ENCODE measurements around the gene CPNE8.

GRCh38 chr12:38884666-38885065 lies 20.7 kb downstream of the CPNE8 start:
- no peak for TF ChIP-seq RAD21 (IDR thresholded peaks at IDR 0.05; ENCODE audit: insufficient read depth, low read depth, low read length)
- no peak for TF ChIP-seq POLR2AphosphoS5 (IDR thresholded peaks at IDR 0.05; ENCODE audit: low read length)
- TF ChIP-seq ZNF592 (IDR thresholded peaks at IDR 0.05) = no peak
- no peak for TF ChIP-seq MEF2A (IDR thresholded peaks at IDR 0.05; ENCODE audit: insufficient read depth, low read depth, low read length)
- no peak for TF ChIP-seq POLR2A (IDR thresholded peaks at IDR 0.05; ENCODE audit: low read depth, low read length)
- TF ChIP-seq EZH2 (IDR thresholded peaks at IDR 0.05; ENCODE audit: borderline replicate concordance, control insufficient read depth, low read depth, low read length) = no peak
- TF ChIP-seq CTCF (IDR thresholded peaks at IDR 0.05 in 2 of 3, conservative IDR thresholded peaks at IDR 0.05 in 1 of 3; ENCODE audit: control insufficient read depth in 2 of 3, extremely low read depth in 1 of 3, insufficient read depth in 1 of 3, low read depth in 3 of 3, low read length in 3 of 3) = no peak
- no peak for TF ChIP-seq CHD2 (IDR thresholded peaks at IDR 0.05; ENCODE audit: borderline replicate concordance, low read depth, low read length)
- no peak for TF ChIP-seq KDM1A (IDR thresholded peaks at IDR 0.05; ENCODE audit: borderline replicate concordance)
- no peak for TF ChIP-seq REST (IDR thresholded peaks at IDR 0.05; ENCODE audit: low read depth, low read length)
- TF ChIP-seq JUND (IDR thresholded peaks at IDR 0.05; ENCODE audit: low read depth, low read length) = no peak
- no peak for TF ChIP-seq MXI1 (IDR thresholded peaks at IDR 0.05; ENCODE audit: low read depth, low read length)
- TF ChIP-seq MAX (IDR thresholded peaks at IDR 0.05; ENCODE audit: low read depth, low read length) = no peak
